ENCODE data around the gene STIL. TPM values are rescaled to one million over a fixed set of nuclear protein-coding genes. Genes with fewer than 3 reads are reported as not detected.
A peak's percentile ranks its signal among the peaks of the same experiment; 100 is the strongest.
"Not testable (repeated sequence)": the region's sequence is repeated elsewhere in the genome, so short reads cannot be mapped to it uniquely, and the experiment has no call there.

Gene STIL
- total RNA-seq, 1 donor from 2014 or later = 7.8 TPM

DNA sequence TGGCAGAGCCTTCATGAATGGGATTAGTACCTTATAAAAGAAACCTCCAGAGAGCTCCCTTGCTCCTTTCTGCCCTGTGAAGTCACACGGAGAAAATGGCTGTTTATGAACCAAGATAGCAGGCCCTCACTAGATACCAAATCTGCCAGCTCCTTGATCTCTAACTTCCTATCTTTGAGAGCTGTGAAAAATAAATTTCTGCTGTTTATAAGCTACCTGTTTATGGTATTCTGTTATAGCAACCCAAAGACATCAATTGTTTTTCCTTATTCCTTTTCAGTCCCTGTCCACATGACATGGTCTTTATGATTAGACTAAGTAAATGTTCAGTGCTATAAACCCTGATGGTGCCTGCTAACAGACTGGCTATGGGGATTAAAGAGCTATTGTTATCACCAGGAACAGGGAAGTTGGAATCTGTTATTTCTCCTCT lies 9.7 kb upstream of the STIL start:
- no peak for DNase-seq (ENCODE audit: extremely low read depth, low read depth, low spot score)

DNA sequence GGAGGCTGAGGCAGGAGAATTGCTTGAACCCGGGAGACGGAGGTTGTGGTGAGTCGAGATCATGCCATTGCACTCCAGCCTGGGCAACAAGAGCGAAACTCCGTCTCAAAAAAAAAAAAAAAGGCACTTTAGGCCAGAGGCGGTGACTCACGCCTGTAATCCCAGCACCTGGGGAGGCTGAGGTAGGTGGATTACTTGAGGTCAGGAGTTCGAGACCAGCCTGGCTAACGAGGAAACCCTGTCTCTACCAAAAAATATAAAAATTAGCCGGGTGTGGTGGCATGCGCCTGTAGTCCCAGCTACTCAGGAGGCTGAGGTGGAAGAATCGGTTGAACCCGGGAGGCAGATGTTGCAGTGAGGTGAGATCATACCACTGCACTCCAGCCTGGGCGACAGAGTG lies 6.0 kb upstream of the STIL start:
- DNase-seq (ENCODE audit: extremely low read depth, low read depth, low spot score) = not testable (repeated sequence)

GRCh38 chr1:47317841-47318240 lies 3.9 kb upstream of the STIL start:
- DNase-seq (ENCODE audit: extremely low read depth, low read depth, low spot score) = no peak

- no peak for DNase-seq (ENCODE audit: extremely low read depth, low read depth, low spot score)
Measured at GRCh38 chr1:47309427-47309826, 4.5 kb downstream of the STIL start.

GRCh38 chr1:47302472-47302871 lies 11.5 kb downstream of the STIL start:
- no peak for DNase-seq (ENCODE audit: extremely low read depth, low read depth, low spot score)

- DNase-seq (ENCODE audit: extremely low read depth, low read depth, low spot score) = no peak
Measured at GRCh38 chr1:47298025-47298699, 15.8 kb downstream of the STIL start.

- no peak for DNase-seq (ENCODE audit: extremely low read depth, low read depth, low spot score)
Measured at GRCh38 chr1:47295579-47295978, 18.4 kb downstream of the STIL start.

GRCh38 chr1:47294863-47295262 lies 19.1 kb downstream of the STIL start:
- not testable (repeated sequence) for DNase-seq (ENCODE audit: extremely low read depth, low read depth, low spot score)

GRCh38 chr1:47288116-47288515 lies 25.8 kb downstream of the STIL start:
- not testable (repeated sequence) for DNase-seq (ENCODE audit: extremely low read depth, low read depth, low spot score)

DNA sequence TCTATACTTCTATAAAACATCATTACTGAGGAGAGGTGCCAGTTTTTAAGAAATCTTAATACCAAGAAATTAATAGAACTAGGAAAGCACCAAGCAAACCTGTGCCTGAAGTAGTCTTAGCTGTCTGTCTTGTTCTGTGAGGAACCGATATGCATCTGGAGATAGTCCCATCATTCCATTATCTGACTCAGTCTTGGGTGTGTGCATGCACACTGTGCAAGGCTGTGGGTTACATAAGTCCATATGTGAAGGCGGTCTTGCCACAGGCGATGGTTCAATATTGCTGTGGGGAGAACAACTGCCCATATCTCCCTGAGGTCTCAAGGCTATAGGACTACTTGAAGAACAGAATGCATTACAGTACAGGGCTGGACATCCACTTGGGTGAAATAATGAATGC lies 33.8 kb downstream of the STIL start:
- no peak for DNase-seq (ENCODE audit: extremely low read depth, low read depth, low spot score)

DNA sequence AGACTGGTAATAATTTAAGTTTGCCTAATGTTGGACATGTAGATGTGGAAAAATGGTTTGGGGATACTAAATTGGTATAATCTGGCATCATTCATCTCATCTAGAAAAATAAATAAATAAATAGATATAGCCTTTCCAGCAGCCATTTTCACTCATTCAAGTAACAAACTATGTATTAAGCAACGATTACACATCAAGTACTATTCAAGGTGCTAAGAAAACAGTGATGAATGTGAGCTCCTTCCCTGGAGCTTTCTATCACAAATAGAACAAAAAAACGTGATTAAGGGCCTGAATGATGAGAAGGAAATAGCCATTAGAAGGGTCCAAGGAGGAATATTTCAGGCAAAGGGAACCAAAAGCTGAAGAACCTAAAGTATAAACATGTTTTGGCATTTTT lies 37.1 kb downstream of the STIL start:
- DNase-seq (ENCODE audit: extremely low read depth, low read depth, low spot score) = no peak

DNA sequence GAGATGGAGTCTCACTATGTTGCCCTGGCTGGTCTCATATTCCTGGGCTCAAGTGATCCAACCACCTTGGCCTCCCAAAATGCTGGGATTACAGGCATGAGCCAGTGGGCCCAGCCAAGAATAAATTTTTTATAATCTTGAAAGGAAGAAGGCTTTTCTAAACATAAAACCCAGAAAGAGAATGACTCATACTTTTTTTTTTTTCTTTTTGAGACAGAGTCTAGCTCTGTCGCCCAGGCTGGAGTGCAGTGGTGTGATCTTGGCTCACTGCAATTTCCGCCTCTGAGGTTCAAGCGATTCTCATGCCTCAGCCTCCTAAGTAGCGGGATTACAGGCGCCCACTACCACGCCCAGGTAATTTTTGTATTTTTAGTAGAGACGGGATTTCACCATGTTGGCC lies 38.1 kb downstream of the STIL start:
- DNase-seq (ENCODE audit: extremely low read depth, low read depth, low spot score) = not testable (repeated sequence)

GRCh38 chr1:47265529-47265928 lies 48.4 kb downstream of the STIL start:
- DNase-seq (ENCODE audit: extremely low read depth, low read depth, low spot score) = not testable (repeated sequence)

DNA sequence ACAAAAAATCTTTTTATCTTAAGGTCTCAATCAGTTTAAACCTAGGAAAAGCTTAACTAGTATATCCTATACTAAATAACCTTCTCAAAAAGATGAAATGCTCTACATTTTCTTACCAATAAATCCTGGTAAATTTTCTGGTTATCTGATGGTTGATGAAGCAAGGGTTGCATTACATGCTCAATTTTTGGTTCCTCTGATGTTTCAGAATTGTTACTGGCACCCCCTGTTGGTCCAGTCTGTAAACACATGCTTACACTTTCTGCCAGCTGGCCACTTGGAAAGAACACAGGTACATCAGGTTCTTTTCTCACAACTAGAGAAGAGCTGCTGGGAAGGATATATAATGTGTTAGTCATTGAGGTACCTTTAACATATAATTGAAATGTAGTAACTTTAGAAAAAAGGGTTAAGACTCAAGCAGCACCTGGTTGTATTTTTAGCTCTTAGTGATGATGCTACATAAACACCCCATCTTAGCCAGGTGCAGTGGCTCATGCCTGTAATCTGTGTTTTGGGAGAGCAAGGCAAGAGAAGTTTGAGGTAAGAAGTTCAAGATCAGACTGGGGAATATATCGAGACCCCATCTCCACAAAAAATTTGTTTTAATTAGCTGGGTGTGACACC lies 51.0 kb downstream of the STIL start:
- DNase-seq (ENCODE audit: extremely low read depth, low read depth, low spot score) = peak; percentile 45

DNA sequence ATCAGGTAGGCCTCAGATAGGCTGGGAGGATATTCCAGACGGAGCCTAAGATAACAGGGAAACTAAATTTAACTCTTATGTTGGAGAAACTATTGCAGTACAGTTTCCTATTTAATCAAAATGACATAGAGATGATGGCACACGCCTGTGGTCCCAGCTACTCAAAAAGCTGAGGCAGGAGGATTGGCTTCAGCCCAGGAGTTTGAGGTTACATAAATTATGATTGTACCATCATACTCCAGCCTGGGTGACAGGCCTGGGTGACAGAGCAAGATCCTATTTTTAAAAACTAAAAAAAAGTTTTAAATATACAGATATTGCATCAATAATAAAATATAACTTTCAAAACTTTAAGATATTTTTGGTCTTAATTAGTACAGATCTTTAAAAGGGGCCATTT lies 56.7 kb downstream of the STIL start:
- DNase-seq (ENCODE audit: extremely low read depth, low read depth, low spot score) = no peak

DNA sequence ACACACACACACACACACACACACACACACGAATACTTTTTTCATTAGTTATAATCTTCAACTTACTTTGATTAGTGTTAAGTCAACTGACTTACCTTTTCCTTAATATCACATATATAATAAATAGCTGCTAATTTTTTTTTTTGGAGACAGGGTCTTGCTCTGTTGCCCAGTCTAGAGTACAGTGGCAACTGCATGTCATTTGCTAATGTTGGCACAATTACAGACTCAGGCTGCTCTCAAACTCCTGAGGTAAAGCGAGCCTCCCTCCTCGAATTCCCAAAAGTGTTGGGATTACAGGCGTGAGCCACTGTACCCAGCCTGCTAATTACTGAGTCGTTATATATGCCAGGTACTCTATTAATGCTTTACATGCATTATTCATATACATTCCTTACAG lies 61.2 kb downstream of the STIL start:
- DNase-seq (ENCODE audit: extremely low read depth, low read depth, low spot score) = no peak

DNA sequence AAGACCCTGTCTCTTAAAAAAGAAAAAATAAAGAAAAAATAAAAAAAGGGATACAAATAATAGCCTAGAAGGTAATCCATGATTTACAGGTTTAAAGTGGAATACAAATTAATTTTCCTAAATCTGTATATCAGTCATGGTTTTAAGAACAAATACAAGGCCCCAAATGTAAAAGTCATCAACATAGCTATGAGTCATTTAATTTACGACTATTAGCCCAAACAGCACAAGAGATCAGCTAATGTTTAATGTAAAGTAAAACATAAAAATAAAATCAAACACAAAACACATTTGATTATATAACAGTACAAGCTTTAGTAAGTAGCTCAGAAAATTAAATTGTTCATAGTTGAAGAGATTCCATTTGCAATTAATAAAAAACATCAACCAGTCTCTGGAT lies 61.6 kb downstream of the STIL start:
- DNase-seq (ENCODE audit: extremely low read depth, low read depth, low spot score) = no peak

DNA sequence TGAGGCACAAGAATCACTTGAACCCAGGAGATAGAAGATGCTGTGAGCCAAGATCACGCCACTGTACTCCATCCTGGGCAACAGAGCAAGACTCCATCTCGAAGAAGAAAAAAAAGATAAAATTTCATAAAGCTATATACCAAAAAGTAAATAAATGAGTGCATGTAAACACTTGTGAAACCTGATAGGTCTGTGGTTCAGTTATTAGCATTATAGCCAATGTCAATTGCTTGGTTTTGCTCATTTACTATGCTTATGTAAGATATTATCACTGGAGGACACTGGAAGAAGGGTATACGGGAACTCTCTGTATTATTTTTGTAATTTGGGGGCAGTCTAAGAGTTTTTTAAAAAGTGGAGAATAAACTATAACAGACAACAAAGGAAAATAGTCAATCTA lies 64.2 kb downstream of the STIL start:
- DNase-seq (ENCODE audit: extremely low read depth, low read depth, low spot score) = no peak

- DNase-seq (ENCODE audit: extremely low read depth, low read depth, low spot score) = no peak
Measured at GRCh38 chr1:47244339-47244862, 69.5 kb downstream of the STIL start.

DNA sequence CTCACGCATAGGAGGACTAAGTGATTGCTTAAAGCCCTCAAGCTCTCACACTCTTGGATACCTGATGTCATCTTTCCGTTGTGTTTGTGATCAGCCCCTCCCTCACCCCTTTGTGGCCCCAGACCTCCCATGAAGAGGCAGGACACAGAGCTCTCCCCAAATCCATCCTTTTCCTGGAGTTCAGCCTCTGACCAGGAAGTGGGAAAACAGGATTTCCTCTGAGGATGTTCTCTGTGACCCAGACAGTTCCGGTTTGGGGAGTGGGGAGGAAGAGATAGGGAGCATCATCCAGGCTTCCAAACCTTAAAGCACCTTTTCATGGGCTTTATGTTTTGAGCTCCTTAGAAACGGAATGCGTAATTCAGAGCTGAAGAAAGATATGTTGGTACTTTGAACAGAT lies 70.0 kb downstream of the STIL start:
- DNase-seq (ENCODE audit: extremely low read depth, low read depth, low spot score) = no peak

- DNase-seq (ENCODE audit: extremely low read depth, low read depth, low spot score) = no peak
Measured at GRCh38 chr1:47241114-47242113, 72.5 kb downstream of the STIL start.
